GM19395 (cell line): ENCODE measurements around the gene ROR2.

Source experiments
- ATAC-seq: cut with Tn5 transposase; IDR thresholded peaks from one replicate; pipeline ENCODE4 v1.9.1; 2021; ENCODE audit warnings: mild to moderate bottlenecking, moderate library complexity; ENCODE audit not compliant: unreplicated experiment

Gene ROR2

DNA sequence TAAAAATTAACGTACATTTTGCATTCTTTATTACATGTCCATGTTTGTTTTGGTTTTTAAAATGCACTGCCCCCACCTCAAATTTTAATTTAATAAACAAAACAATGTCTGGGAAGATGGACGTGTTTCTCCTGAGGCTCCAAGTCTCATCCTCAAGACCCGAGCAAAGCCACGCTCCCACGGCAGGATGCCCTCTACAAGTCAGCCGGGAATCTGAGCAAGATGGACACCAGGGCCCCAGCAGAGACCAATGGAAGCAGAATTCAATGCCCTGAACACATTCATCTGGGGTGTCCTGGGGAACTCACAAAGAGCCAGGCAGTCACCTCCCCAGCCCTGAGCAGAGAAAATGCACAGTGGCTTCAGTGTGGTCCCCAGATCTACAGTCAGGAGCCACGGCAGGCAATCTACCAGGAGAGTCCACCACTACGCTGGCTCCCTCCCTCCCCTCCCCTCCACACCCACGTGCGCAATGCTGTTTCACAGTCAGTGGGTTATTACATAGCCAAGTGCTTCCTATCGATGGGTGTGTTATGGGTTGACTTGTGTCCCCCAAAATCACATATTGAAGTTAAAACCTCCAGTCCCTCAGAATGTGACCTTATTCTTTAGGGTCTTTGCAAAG, 129.8 kb downstream of the ROR2 start:
- ATAC-seq: no peak

DNA sequence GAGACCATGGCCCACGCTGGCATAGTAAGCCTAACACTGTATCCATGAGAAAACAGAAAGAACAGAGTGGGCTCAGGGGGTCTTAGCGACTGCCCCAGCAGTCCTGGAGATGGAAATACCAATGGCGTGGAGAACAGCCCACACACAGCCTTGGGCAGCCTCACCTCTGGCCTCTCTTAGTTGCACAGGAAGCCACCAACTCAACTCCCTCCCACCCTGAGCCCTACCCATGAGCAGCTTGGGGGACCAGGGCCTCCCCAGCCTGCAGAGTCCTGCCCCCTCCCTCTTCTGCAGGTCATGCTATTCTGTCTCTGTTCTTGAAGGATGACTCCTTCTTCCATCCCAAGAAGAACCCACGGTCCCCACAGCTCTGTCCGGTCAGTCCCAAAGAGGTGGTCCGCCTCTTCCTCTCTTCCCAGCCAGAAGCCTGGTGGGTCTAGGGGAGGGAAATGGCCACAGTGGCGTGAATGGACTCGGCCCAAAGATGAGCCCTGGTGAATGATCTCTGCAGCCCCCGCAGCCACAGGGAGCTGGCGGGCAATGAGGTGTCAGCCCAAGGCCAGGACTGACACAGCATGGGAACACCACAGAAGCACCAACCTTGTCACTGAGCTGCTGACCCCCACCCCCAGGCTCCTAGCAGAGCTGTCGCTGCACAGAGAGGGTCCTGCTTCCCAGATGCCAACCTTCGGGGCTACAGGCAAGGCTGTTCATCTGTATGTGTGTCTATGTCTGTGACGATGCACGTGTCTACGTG, 131.2 kb downstream of the ROR2 start:
- no peak for ATAC-seq

DNA sequence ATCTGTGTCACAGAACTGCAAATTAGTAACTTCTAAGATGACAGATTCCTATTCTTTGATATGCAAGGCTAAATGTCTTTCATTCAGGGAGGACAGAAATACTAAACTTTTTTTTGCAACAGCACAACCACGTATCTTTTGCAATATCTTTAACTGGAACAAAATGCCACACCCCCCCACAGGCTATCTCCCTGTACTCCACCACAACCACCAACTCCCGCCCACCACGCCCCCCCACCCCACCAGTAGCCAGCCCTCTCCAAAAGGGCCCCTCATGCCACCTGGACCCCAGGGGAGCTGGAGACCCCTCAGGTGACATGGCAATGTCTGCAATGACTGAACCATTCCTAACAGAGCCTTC, 131.8 kb downstream of the ROR2 start:
- no peak for ATAC-seq

DNA sequence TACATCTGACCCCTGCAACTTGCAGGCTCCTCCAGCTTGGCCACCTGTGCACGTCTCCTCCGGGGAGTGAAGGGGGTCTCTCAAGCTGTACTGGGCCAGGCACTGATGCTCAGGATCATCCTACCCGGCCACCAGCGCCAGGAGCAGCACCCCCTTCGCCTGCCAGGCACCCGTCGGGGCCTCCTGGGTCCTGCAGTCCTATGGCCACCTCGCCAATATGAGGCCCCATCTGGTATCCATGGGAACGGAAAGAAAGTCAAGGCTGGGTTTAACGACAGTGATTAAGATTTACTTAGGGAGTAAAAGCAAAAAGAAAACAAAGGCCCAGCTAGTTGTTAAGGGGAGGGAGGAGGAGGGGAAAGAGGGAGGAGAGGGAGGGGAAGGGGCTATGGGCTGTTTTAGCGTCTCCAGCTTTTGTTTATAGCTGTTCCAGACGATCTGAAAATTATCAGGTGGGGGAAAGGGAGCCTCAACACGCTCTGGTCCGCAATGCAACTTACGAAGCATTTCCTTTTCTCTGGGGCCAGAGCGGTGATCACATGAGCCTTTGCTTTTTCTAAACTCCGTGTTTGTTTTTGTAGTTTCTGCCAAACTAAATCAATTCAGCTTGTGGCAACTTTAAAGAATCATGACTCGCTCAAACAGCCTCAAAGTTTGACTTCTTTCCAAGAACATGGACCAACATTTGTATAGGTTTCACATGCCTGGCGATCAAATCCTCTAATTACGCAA, 132.4 kb downstream of the ROR2 start:
- no peak for ATAC-seq

DNA sequence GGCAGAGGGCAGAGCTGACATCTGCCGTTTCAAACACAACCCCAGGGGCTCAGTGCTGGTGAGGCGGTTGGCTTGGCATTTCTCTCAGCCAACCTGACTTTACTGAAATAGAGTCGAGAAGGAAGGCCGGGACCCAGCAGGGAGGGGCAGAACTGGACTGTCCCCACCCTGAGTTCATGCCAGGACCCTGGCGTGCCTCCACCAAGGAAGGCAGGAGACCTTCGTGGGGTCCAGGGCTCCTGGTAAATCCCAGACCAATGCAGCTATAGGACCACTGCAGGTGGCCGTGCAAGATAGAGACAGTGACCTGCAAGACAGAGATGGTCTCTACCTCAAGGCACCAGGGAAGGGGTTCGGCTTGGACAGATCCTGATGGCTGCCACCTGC, 132.9 kb downstream of the ROR2 start:
- ATAC-seq: no peak

DNA sequence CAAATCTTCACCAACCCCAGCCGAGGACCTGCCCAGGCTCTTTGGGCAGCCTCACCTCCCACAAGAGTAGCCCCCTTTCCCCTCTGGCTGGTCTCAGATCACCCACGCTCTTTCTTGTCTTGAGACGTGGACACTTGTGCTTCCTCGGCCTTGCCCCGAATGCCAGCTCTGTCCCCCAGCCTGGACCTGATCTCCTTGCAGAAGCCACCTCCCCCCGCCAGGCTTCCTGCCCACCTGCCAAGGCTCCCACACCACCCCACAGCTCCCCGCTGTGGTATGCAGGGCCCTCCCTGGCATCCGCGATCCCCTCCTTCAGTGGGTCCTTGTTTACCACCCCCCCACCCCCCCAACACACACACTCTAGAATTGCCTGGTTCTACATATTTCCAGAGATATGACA, 133.7 kb downstream of the ROR2 start:
- no peak for ATAC-seq

DNA sequence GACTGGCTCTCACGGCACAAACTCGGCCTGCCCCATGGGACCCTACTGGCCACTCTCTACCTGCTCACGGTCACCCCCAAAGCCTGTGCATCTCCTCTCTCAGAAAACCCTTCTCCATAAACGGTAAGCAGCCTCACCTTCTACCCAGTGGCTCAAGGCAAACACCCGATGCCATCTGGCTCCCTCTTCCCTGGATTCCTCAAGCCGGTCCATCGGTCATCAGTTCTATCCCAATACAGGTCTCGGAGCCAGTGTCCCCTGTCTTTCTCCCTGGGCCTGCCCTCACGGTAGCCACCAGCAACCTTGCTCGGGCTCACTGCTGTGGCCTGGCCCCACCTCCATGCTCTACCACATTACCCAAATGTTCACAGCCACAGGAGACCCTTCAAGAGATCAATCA, 134.1 kb downstream of the ROR2 start:
- no peak for ATAC-seq

DNA sequence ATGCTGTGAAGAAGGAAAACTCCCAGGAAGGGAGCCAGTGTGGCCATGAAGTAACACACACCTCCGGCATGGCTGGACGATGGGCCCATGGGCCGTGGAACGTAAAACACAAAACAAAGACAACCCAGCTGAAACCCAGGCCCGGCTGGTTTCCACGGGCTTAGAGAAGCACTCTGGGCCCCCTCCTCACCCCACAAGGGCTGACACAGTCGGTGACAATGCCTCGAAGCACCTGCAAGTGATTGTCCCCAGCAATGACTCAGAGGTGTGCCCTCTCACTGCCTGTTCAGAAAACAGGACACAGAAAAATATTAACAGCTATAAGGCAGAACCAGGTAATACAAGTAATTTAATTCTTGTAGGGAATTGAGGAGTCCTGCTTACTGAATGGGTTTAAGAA, 135.3 kb downstream of the ROR2 start:
- ATAC-seq: no peak

DNA sequence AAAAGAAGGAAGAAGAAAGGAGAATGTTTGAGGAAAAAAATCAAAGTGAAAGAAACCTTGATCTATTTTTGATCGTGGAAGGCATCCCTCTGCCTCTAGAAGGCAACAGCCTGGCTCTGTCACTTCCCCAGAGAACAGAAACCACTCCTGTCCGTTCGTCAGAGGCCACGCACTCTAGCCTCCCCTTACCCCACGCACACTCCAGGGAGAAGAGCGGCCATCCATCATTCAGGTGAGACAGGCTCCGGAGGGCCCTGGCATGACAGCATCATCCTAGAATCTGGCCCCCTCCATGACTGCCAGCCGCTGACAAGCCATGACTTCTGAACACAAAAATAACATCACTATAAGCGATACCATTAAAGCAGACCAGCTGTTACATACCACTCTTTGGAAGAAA, 135.8 kb downstream of the ROR2 start:
- ATAC-seq: no peak

DNA sequence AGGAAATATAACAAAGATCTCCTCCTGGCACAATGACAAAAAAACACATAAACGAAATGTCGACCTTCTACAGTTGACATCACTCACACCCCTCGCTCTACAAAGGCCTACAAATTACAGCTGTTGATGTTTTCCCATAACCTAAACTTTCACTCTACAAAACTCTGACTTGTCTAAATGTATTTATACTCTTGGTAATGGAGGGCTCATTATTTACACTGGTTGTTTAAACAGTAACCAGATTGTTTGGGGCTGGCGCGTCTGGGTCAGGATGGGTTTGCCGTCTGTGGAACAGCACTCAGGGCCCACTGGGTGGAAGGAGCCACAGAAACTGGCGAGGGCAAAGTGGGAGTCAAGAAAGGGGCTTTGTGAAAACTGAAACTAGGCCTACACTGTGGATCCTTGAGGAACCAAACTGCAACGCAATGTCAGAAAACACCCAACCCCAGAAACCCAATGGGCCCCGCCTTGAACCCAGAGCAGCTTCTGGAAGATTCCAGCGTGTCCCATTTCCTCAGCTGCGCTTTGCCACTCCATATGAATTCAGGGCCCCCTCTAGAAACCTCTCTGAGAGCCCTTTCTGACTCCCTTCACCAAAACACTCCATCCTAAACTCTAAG, 136.7 kb downstream of the ROR2 start:
- ATAC-seq: no peak

DNA sequence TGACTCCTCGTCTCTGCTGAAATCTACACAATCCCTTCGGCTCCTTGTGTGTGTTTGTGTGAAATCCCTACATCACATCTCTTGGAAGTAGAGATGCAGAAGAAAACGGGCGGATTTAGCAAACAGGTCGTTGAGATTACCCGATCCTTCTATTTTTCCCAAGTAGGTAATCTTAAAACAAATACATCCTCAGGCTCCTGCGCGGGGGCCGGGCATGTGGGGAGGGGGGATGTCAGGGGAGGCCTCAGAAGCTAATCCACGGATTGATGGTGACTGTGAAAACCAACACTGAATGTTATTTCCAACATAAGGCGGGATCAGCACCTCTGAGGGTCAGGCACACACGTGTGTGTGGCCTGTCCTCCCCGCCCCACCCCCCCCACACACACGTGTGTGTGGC, 137.8 kb downstream of the ROR2 start:
- ATAC-seq: no peak

DNA sequence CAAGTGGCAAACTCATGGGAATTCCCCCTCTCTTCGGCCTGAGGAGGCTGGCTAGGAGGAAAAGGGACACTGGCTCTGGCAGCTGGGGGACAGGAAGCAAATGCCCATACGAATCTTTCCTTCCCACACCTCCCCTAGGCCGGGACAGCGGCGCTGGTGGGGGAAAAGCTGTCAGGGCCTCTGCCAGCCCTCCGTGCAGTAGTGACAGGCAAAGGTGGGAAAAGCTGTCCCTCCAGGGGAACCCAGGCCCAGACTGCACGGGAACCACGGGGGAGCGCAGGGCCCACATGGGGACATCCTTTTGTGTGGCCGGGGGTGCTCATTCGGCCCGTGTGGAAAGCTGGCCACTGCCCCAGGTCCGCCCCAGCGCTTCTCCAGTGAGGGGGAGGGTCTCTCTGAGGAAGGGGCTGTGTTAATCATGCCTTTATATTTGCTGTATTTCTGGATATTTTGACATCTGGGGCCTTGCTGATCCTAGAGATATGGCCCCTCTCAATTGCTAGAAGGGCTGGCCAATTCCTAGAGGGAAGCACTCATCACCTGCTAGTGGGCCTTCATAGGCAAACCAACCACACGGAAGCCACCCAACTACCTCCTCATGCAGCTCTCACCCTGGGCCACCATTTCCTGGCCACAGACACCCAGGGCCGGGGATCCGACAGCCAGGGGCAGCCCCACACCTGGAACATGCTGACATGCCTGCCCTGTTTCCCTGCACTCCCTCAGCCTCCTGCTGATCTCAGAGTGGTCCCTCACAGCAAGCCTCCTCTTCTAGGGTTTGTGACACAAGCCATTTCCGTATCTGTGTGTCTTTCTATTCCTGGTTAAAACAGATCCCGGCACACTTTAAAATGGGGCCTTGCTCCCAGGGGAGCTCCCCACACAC, 138.8 kb downstream of the ROR2 start:
- no peak for ATAC-seq

DNA sequence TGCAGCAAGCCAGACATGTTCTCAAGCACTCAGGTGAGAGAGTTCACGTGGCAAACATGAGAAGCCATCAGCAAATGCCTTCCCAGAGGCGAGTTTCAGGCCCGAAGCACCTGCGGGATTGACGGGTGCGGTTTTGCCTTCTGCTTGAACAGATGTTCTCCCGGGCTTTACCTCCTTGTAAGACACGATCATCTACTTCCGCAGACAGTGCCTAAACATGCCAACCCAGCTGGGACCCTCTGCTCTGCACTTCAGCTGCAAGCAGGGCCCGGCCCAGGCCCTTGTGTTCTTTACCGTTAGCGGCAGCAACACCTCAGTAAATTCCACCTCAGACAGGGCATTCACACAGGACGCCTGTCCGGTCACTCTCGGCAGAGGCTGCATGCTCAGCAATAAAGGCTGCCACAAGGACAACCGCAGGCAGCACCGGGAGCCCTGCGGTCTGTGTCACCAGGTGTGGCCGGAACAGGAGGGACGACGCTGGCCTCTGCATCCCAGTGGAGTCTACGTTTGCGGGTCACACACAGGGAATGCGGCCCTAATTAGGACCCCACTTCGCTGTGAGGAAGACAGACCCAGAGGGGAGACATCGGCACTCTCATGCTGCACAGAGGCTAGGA, 139.6 kb downstream of the ROR2 start:
- ATAC-seq: no peak

DNA sequence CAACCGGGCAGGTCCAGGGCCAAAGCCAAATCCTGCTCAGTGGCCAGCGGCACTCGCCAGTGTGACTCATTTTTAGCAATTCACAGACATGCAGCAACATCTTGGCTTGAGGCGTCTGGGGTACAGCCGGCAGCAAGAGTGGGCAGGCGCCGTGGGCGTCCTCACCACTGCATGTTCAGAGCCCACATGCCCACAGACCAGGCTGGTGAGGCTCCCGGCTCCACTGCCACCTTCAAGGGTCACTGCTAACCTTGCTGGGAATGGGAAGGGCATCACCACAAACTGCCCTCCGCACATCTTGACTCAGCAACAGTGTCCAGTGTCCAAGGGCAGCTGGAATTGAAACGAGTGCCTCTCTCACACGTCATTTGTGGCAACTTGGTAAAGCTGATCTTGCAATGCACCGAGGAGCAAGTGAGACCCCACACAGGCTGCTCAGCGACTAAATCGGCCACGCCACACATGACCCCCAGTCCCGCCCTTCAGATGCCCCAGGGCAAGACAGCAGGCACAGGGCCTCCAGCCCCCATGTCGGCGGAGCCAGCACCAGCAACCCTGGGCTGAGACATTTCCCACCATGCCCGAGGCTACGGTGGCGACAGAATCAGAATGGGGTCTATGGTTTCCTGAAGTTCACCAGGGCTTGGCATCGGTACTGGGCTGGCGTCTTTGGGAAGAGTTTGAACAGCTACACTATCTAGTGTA, 140.3 kb downstream of the ROR2 start:
- ATAC-seq: no peak

DNA sequence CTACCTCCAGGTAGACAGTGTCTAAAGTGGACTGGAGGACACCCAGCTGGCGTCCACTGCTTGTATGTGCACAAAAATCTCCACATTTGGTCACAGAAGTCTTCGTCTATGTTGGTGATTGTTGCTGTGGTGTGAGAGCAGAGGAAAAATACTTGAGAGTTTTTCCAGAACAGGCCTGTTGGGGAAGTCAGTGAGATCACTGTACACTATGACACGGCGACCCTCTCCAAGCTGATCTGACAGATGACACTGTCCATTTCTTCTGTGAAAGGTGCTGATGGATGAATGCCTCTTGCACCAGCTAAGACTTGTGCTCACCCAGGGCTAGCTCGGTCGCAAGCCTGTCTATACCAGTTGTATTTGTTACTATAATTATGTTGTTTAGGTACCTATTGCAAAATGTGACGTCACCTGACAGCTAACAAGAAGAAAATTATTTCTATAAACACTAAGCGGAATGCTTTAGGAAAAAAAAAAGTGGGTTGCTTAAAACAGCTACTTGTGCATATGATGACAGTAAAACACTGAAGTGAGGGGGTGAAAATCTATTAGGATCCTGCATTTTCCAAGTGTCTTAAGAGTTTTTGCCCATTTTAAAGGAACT, 142.3 kb downstream of the ROR2 start:
- no peak for ATAC-seq

DNA sequence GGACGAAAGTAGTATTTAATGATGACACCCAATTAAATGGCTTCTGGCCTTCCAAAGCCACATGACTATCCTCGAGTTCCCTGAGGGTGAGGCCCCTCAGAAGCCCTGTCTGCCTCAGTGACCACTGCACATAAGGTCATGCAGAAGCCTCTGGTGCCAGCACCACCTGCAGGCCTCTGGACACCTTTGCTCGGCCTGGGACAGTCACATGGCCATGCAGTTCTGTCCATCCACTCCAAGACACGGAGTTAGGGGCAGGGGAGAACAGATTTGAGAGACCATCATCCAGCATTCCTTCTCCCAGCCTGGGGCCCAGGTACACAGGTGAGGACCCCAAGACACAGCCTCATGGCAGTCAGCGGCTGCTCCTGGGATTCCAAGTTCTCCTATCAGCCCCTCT, 145.0 kb downstream of the ROR2 start:
- no peak for ATAC-seq

DNA sequence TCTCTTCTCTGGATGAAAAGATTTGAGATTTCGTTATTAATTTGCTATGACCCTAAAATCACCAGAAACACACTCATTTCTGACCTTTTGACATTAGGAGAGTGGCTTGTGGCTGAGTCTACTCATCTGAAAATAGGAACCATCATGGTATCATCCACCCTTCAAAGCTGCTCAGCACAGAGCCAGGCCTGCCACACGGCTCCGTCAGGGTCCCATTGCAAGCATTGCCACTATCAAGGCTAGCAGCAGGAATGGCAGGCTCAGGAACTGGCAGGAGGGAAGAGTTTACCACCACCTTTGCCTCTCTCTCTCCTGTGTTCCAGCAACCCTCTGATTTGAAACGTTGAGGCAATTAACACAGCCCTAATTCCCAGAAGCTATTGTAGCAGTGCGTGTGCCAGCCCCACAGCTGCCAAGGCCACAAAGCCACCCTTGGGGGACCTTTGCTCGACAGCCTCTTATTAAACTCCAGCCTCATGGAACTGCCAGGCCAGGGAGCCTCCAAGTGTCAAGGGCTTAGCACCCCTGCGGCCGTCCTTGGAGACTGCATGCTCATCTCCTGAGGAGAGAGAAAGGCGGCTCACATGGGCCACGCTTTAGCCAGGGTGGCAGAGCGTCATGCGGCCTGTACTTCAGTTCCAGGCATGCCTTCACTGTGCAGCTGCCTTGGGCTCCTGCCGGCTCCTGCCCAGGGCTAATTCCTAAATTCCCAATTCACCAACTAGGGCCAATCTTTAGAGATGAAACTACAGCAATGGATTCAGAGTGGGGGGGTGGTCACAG, 145.9 kb downstream of the ROR2 start:
- ATAC-seq: no peak

DNA sequence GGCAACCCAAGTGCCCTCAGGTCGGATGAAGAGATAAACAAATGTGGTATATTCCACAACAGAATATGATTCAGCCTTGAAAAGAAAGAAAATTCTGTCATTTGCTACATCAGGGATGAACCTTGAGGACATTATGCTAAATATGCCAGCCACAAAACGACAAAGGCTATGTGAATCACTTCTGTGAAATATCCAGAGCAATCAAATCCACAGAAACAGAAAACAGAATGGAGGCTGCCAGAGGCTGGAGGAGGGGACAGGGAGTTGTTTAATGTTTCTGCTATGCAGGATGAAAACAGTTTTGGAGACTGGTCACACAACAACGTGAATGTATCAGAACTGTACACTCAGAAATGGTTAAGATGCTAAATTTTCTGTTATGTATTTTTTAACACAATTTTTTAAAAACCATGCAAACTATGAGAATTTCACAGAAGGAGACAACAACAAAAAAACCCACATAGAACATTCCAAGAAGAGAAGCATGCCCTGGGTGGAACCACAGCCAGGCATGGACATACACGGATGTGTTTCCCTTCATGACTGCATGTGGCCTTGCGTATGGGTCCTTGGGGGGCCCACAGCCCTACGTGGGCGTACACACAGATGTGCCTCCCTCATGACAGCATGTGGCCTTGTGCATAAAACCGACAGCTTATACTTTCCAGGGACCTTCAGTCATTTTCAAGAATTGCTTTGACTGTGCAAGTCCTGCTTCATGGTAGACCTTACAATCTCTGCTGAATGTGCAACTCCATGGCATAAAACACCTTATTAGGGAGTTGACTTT, 146.7 kb downstream of the ROR2 start:
- no peak for ATAC-seq
